ENCODE measurements around the gene GPR78.
A peak's percentile ranks its signal among the peaks of the same experiment; 100 is the strongest.

Gene GPR78

DNA sequence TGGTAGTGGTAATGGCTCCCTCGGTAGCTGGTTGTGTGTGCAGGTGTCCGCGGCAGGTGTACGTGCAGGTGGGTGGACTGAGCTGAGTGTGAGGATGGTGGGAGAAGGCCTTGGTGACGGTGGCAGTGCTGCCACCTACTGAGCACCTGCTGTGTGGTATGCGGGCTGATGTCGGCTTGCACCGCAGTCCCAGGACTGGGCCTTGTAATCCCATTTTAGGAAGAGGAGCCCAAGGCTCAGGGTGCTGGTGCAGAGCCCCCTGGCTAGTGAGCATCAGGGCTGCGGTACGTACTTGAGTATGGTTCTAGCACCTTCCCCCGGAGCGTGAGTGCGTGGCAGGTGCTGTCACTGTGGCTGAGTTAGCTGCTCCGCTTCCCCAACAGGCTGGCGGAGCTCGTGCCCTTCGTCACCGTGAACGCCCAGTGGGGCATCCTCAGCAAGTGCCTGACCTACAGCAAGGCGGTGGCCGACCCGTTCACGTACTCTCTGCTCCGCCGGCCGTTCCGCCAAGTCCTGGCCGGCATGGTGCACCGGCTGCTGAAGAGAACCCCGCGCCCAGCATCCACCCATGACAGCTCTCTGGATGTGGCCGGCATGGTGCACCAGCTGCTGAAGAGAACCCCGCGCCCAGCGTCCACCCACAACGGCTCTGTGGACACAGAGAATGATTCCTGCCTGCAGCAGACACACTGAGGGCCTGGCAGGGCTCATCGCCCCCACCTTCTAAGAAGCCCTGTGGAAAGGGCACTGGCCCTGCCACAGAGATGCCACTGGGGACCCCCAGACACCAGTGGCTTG is 6.7 kb downstream of the GPR78 start:
- no peak overlapping the region for H3K4me3 ChIP-seq (ENCODE audit: low read length)
- no peak overlapping the region for H3K4me2 ChIP-seq (ENCODE audit: low read length)
- no peak overlapping the region for H3K27ac ChIP-seq (ENCODE audit: low read length)
- H4K20me1 ChIP-seq (ENCODE audit: insufficient read depth, low read length): no peaks in the 10 kb centered on the region
- H3K79me2 ChIP-seq (ENCODE audit: low read length): no peaks in the 10 kb centered on the region
- no peaks in the 10 kb centered on the region for H3K4me1 ChIP-seq (ENCODE audit: low read length)
- H3K36me3 ChIP-seq (replicated peaks; ENCODE audit: low read depth, low read length): no peaks in the 10 kb centered on the region
- no peak overlapping the region for H2AFZ ChIP-seq (ENCODE audit: low read depth, low read length)
- no peaks in the 10 kb centered on the region; the same call in 1 of the 2 replicates for H3K27me3 ChIP-seq (ENCODE audit: low read depth, low read length)
- TF ChIP-seq, protein P1, sequence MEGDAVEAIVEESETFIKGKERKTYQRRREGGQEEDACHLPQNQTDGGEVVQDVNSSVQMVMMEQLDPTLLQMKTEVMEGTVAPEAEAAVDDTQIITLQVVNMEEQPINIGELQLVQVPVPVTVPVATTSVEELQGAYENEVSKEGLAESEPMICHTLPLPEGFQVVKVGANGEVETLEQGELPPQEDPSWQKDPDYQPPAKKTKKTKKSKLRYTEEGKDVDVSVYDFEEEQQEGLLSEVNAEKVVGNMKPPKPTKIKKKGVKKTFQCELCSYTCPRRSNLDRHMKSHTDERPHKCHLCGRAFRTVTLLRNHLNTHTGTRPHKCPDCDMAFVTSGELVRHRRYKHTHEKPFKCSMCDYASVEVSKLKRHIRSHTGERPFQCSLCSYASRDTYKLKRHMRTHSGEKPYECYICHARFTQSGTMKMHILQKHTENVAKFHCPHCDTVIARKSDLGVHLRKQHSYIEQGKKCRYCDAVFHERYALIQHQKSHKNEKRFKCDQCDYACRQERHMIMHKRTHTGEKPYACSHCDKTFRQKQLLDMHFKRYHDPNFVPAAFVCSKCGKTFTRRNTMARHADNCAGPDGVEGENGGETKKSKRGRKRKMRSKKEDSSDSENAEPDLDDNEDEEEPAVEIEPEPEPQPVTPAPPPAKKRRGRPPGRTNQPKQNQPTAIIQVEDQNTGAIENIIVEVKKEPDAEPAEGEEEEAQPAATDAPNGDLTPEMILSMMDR (IDR thresholded peaks at IDR 0.05; ENCODE audit: low read depth, low read length): peak; percentile 38
- TF ChIP-seq EZH2phosphoT487 (IDR thresholded peaks at IDR 0.05; ENCODE audit: low read depth): no peak
- H3K9ac ChIP-seq (ENCODE audit: low read length): no peak overlapping the region
- H3K9me3 ChIP-seq (ENCODE audit: insufficient read depth, low read length): no peaks in the 10 kb centered on the region

GRCh38 chr4:8587469-8588195 is 7.4 kb downstream of the GPR78 start:
- Histone ChIP-seq H2AFZ (ENCODE audit: low read depth, low read length) (no peak overlapping the region), H3K27me3 (ENCODE audit: low read depth, low read length) (no peaks in the 10 kb centered on the region; the same call in 1 of the 2 replicates), H3K27ac (ENCODE audit: low read length) (no peak overlapping the region), H3K9ac (ENCODE audit: low read length) (no peak overlapping the region), H3K4me1 (ENCODE audit: low read length) (no peaks in the 10 kb centered on the region), H4K20me1 (ENCODE audit: insufficient read depth, low read length) (no peaks in the 10 kb centered on the region), H3K79me2 (ENCODE audit: low read length) (no peaks in the 10 kb centered on the region), H3K9me3 (ENCODE audit: insufficient read depth, low read length) (no peaks in the 10 kb centered on the region), H3K36me3 (replicated peaks; ENCODE audit: low read depth, low read length) (no peaks in the 10 kb centered on the region), H3K4me2 (ENCODE audit: low read length) (no peak overlapping the region), H3K4me3 (ENCODE audit: low read length) (no peak overlapping the region)
- TF ChIP-seq, protein P1 (IDR thresholded peaks at IDR 0.05; ENCODE audit: low read depth, low read length): no peak
- no peak for TF ChIP-seq EZH2phosphoT487 (IDR thresholded peaks at IDR 0.05; ENCODE audit: low read depth)

DNA sequence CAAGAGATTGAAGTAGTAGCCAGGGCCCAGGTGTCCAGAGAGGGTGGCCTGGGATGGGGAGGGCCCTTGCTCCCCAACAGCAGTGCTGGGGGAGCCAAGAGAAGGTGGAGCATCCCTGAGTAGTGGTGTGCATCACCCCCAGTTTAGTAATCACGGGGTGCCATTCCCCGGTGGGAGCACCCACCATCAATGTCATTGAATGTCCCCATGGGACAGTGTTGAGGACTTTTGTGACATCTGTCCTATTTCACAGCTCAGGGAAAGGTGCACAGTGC is 7.9 kb downstream of the GPR78 start:
- H3K79me2 ChIP-seq (ENCODE audit: low read length): no peaks in the 10 kb centered on the region
- no peaks in the 10 kb centered on the region for H4K20me1 ChIP-seq (ENCODE audit: insufficient read depth, low read length)
- H3K9me3 ChIP-seq (ENCODE audit: insufficient read depth, low read length): no peaks in the 10 kb centered on the region
- no peak overlapping the region for H3K9ac ChIP-seq (ENCODE audit: low read length)
- no peaks in the 10 kb centered on the region; the same call in 1 of the 2 replicates for H3K27me3 ChIP-seq (ENCODE audit: low read depth, low read length)
- no peaks in the 10 kb centered on the region for H3K36me3 ChIP-seq (replicated peaks; ENCODE audit: low read depth, low read length)
- H3K4me1 ChIP-seq (ENCODE audit: low read length): no peaks in the 10 kb centered on the region
- H2AFZ ChIP-seq (ENCODE audit: low read depth, low read length): no peak overlapping the region
- no peak overlapping the region for H3K4me3 ChIP-seq (ENCODE audit: low read length)
- no peak for TF ChIP-seq EZH2phosphoT487 (IDR thresholded peaks at IDR 0.05; ENCODE audit: low read depth)
- TF ChIP-seq, protein P1 (IDR thresholded peaks at IDR 0.05; ENCODE audit: low read depth, low read length): no peak
- no peak overlapping the region for H3K4me2 ChIP-seq (ENCODE audit: low read length)
- H3K27ac ChIP-seq (ENCODE audit: low read length): no peak overlapping the region

DNA sequence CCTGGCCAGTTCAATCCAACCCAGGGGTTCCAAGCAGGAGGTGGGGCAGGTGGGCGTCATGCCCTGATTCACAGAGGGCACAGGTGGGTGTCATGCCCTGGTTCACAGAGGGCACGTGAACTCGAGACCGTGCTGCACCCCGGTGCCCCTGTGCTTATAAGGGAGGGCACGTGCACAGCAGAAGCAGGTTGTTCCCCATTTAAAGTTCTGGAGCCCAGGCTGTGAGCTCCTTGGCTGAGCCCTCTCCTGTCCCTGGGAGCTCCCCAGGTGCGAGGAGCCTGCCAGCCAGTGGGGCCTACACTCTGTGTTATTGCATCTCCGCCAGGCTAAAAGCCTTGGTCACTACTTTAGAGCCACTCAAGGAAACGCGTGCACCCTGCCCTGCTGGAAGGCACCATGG is 9.1 kb downstream of the GPR78 start:
- Histone ChIP-seq H3K9me3 (ENCODE audit: insufficient read depth, low read length) (no peaks in the 10 kb centered on the region), H3K4me3 (ENCODE audit: low read length) (no peak overlapping the region), H3K36me3 (replicated peaks; ENCODE audit: low read depth, low read length) (no peaks in the 10 kb centered on the region), H3K9ac (ENCODE audit: low read length) (no peak overlapping the region), H4K20me1 (ENCODE audit: insufficient read depth, low read length) (no peaks in the 10 kb centered on the region), H3K27ac (ENCODE audit: low read length) (no peak overlapping the region), H3K79me2 (ENCODE audit: low read length) (no peaks in the 10 kb centered on the region), H3K4me2 (ENCODE audit: low read length) (no peak overlapping the region), H3K27me3 (ENCODE audit: low read depth, low read length) (no peaks in the 10 kb centered on the region; the same call in 1 of the 2 replicates), H2AFZ (ENCODE audit: low read depth, low read length) (no peak overlapping the region), H3K4me1 (ENCODE audit: low read length) (no peaks in the 10 kb centered on the region)
- TF ChIP-seq, protein P1 (IDR thresholded peaks at IDR 0.05; ENCODE audit: low read depth, low read length): no peak
- TF ChIP-seq EZH2phosphoT487 (IDR thresholded peaks at IDR 0.05; ENCODE audit: low read depth): no peak
